HG02852 (cell line): Measurements from ENCODE around the gene B4GALT1.

ENCODE experiments used
- ATAC-seq: cut with Tn5 transposase; IDR thresholded peaks from one replicate; pipeline ENCODE4 v1.9.1; 2021; ENCODE audit warnings: mild to moderate bottlenecking, moderate library complexity; ENCODE audit not compliant: unreplicated experiment

The B4GALT1 gene

GRCh38 chr9:33125871-33126823 lies 41.0 kb downstream of the B4GALT1 start:
- ATAC-seq: peak; percentile 28

- no peak for ATAC-seq
These were observed 41.7 kb downstream of the B4GALT1 start for GRCh38 chr9:33125461-33125860.

- peak; percentile 48 for ATAC-seq
These were observed 42.3 kb downstream of the B4GALT1 start for GRCh38 chr9:33124751-33125381.

- no peak for ATAC-seq
These were observed 43.1 kb downstream of the B4GALT1 start for GRCh38 chr9:33124046-33124445.

GRCh38 chr9:33123407-33124031 lies 43.6 kb downstream of the B4GALT1 start:
- no peak for ATAC-seq

GRCh38 chr9:33120620-33121019 lies 46.5 kb downstream of the B4GALT1 start:
- ATAC-seq: no peak

- no peak for ATAC-seq
These were observed 49.3 kb downstream of the B4GALT1 start for GRCh38 chr9:33117796-33118195.

- ATAC-seq: no peak
These were observed 49.8 kb downstream of the B4GALT1 start for GRCh38 chr9:33117306-33117705.

- peak; percentile 56 for ATAC-seq
These were observed 50.3 kb downstream of the B4GALT1 start for GRCh38 chr9:33116860-33117259.

GRCh38 chr9:33114746-33115145 lies 52.4 kb downstream of the B4GALT1 start:
- no peak for ATAC-seq

GRCh38 chr9:33113799-33114547 lies 53.2 kb downstream of the B4GALT1 start:
- no peak for ATAC-seq

- ATAC-seq: no peak
These were observed 55.0 kb downstream of the B4GALT1 start for GRCh38 chr9:33112094-33112493.

- ATAC-seq: no peak
These were observed 55.5 kb downstream of the B4GALT1 start for GRCh38 chr9:33111631-33112030.

GRCh38 chr9:33110686-33111085 lies 56.5 kb downstream of the B4GALT1 start:
- no peak for ATAC-seq

GRCh38 chr9:33109850-33110595 lies 57.1 kb downstream of the B4GALT1 start:
- no peak for ATAC-seq

- no peak for ATAC-seq
These were observed 58.0 kb downstream of the B4GALT1 start for GRCh38 chr9:33109097-33109496.

GRCh38 chr9:33108472-33108871 lies 58.7 kb downstream of the B4GALT1 start:
- ATAC-seq: no peak

- ATAC-seq: no peak
These were observed 59.4 kb downstream of the B4GALT1 start for GRCh38 chr9:33107762-33108161.

GRCh38 chr9:33106827-33107621 lies 60.1 kb downstream of the B4GALT1 start:
- no peak for ATAC-seq
